IgD-negative memory B cell (primary cell): Measurements from ENCODE around the gene HIRA. TPM values are rescaled to one million over a fixed set of nuclear protein-coding genes. Genes with fewer than 3 reads are reported as not detected.

ENCODE experiments used
- H3K27ac Mint-ChIP-seq, 3 donors: one replicate each; pipeline ENCODE4 v1.8.0; 2020 to 2022; ENCODE audit warnings: mild to moderate bottlenecking in 3 of 3, mixed read lengths in 3 of 3, moderate library complexity in 1 of 3
- H3K27me3 Mint-ChIP-seq: one replicate; pipeline ENCODE4 v1.8.0; 2021; ENCODE audit warnings: mixed read lengths
- H3K36me3 Mint-ChIP-seq: one replicate; pipeline ENCODE4 v1.8.0; 2020; ENCODE audit warnings: mild to moderate bottlenecking, mixed read lengths
- H3K4me1 Mint-ChIP-seq, 3 donors: one replicate each; pipeline ENCODE4 v1.8.0; 2020 to 2022; ENCODE audit warnings: mixed read lengths in 3 of 3, mild to moderate bottlenecking in 1 of 3
- H3K4me3 Mint-ChIP-seq, 4 donors: one replicate each; pipeline ENCODE4 v1.8.0; 2020 to 2022; ENCODE audit warnings: mild to moderate bottlenecking in 4 of 4, mixed read lengths in 4 of 4, moderate library complexity in 3 of 4
- H3K9me3 Mint-ChIP-seq, 3 donors: one replicate each; pipeline ENCODE4 v1.8.0; 2020 to 2021; ENCODE audit warnings: mixed read lengths in 3 of 3, mild to moderate bottlenecking in 1 of 3
- polyA plus RNA-seq: library from polyadenylated mRNA; unstranded; fragments of 300-500 nt; fragmentation: Illumina TruSeq; gene quantifications from one replicate; pipeline ENCODE4 v1.2.3, GENCODE V29; 2021

HIRA gene
- polyA plus RNA-seq, 1 donor from 2014 or later, result 6.3 TPM

- H3K9me3 Mint-ChIP-seq, result no peaks in the 10 kb centered on the region
- H3K4me3 Mint-ChIP-seq, result no peak overlapping the region
- H3K4me1 Mint-ChIP-seq, result no peaks in the 10 kb centered on the region
- peaks cover 10% of the 10 kb centered on the region for H3K36me3 Mint-ChIP-seq
- H3K27me3 Mint-ChIP-seq, result no peaks in the 10 kb centered on the region
- H3K27ac Mint-ChIP-seq, result no peak overlapping the region
Observed at GRCh38 chr22:19396934-19397733, 34.4 kb downstream of the HIRA start.

DNA sequence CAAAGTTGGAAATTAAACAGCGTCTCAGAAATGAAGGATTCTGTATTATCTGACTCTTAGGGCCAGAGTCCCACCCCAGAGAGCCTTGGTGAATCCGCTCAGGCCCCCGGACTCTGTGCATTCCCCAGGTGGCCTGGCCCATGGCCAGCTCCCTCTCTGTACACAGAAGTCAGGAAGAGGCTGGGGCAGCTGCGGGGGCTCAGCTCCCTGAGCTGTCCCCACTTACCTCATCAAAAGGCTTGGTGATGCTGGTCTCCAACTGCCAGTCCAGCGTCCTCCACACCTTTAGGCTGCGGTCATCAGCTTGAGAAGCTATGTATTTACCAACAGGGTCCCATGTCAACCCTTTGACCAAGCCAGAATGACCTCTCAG is 35.0 kb downstream of the HIRA start:
- Mint-ChIP-seq H3K9me3 (no peaks in the 10 kb centered on the region), H3K36me3 (peaks cover 8% of the 10 kb centered on the region), H3K27ac (no peak overlapping the region), H3K4me3 (no peak overlapping the region), H3K4me1 (no peaks in the 10 kb centered on the region), H3K27me3 (no peaks in the 10 kb centered on the region)

DNA sequence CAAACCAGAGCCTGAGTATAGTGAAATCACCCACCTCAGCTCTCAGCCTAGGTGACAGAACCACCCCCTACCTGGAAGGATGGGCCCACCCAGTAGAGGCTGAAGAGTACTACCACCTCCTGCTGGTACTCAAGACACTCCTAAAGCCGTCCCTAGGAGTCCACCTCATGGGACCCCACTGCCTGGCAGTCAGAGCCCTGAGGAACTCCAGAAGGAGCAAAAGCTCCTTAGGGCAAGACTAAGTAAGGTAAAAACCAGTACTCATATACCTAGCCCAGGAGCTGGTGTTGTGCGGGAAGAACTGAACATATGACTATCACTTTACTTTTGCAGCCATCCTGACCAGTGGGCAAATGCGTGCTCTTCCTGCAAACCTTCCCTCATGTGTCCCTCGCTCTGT is 36.3 kb downstream of the HIRA start:
- Mint-ChIP-seq H3K27me3 (no peaks in the 10 kb centered on the region), H3K36me3 (peaks cover 12% of the 10 kb centered on the region), H3K4me1 (no peaks in the 10 kb centered on the region), H3K27ac (no peak overlapping the region), H3K9me3 (no peaks in the 10 kb centered on the region), H3K4me3 (no peak overlapping the region)

DNA sequence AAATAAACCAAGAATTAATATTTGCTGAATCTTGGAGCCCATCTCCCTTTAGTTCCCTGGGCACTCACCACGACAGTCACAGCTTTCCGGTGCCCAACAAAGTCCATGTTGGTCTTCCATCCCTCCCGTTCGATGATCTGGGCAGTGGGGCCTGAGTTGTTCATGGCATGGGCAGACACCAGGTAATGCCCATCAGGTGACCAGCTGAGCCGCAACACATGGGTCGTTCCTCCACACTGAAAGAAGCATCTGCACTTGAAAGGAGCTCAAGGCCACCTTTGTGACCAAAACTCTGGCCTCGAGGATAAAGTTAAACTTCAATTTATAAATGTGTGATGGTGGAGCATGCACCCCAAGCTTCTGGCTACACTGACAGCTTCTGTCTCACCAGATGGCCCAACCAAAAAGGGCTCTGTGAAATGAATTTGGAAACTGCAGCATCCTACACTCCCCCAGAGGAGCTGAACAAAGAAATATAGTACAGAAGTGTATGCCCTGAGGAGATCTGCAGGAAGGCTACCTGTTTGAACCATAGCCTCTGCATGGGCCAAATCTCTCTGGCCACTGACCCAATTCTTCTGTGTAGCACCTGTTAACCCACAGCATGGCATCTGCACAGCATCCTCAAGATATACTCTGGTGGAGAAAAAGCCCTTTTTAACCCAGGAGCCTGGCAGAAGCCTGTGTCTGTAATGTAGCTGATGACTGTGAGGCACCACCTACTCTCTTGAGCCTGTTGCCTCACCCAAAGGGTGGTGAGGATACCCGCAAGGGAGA is 37.1 kb downstream of the HIRA start:
- Mint-ChIP-seq H3K4me3 (no peak overlapping the region), H3K9me3 (no peaks in the 10 kb centered on the region), H3K4me1 (no peaks in the 10 kb centered on the region), H3K27ac (no peak overlapping the region), H3K27me3 (no peaks in the 10 kb centered on the region), H3K36me3 (peaks cover 12% of the 10 kb centered on the region)

DNA sequence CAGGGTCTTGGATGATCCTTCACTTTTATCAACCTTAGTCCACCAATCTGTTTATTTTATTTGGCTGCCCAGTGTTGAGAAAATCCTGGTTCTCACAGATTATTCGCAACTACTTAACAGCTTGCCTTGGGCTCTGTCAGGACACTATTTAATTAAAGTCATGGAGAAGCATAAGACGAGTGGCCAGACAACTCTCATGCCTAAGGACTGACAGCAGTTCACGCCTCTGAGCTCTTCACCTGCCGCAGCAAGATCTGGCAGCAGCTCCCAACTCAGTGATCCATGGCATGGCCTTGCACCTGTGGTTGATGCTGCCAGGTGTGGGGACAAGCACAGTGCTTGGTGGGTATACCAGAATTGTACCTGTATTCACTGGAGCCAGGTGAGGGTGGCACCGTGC is 37.8 kb downstream of the HIRA start:
- H3K4me1 Mint-ChIP-seq, result no peaks in the 10 kb centered on the region
- H3K9me3 Mint-ChIP-seq, result no peaks in the 10 kb centered on the region
- no peaks in the 10 kb centered on the region for H3K27me3 Mint-ChIP-seq
- H3K36me3 Mint-ChIP-seq, result peaks cover 12% of the 10 kb centered on the region
- H3K27ac Mint-ChIP-seq, result peak overlapping the region in 1 of 3 donors; percentile 80
- H3K4me3 Mint-ChIP-seq, result no peak overlapping the region

DNA sequence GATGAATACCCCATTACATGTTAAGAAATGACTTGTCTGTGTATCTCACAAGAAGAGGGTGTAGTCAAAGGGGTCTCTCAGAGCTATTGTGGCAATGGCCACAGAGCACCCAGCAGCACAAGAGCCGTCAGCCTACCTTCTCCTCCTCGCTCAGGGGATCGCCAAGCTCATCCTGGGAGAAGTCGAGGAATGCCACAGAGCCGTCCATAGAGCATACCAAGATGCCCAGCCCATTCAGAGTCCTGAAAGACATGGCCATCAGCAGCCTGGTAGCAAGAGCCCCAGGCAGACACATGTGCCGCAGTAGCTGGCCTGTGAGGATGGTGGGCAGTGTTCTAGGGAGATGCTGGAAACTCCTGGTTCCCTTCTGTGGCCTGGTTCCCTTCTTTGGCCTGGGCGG is 44.0 kb downstream of the HIRA start:
- Mint-ChIP-seq H3K4me3 (no peak overlapping the region), H3K27ac (no peak overlapping the region), H3K4me1 (no peaks in the 10 kb centered on the region), H3K9me3 (no peaks in the 10 kb centered on the region), H3K27me3 (no peaks in the 10 kb centered on the region), H3K36me3 (peaks cover 19% of the 10 kb centered on the region)

DNA sequence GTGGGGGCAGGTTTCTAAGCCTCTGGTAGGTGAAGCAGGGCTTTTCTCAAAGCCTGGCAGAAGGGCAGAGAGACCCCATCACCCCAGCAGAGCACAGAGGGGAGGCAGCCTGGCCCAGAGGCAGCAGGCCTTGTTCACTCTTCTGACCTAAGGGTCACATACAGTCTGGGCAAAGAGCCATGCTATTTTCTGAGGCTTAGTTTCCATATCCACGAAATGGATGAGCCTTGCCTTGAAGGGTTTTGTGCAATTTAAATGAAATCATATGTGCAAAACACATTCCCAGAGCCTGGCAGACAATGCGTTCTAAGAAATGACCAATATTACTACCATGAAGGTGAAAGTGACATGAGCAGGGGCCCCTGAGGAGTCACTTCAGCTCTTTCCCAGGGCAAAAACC is 44.5 kb downstream of the HIRA start:
- no peak overlapping the region for H3K27ac Mint-ChIP-seq
- H3K4me1 Mint-ChIP-seq, result no peaks in the 10 kb centered on the region
- H3K4me3 Mint-ChIP-seq, result no peak overlapping the region
- H3K9me3 Mint-ChIP-seq, result no peaks in the 10 kb centered on the region
- no peaks in the 10 kb centered on the region for H3K27me3 Mint-ChIP-seq
- H3K36me3 Mint-ChIP-seq, result peaks cover 20% of the 10 kb centered on the region

GRCh38 chr22:19386248-19386647 is 45.3 kb downstream of the HIRA start:
- peaks cover 20% of the 10 kb centered on the region for H3K36me3 Mint-ChIP-seq
- H3K9me3 Mint-ChIP-seq, result no peaks in the 10 kb centered on the region
- H3K27ac Mint-ChIP-seq, result no peak overlapping the region
- no peaks in the 10 kb centered on the region for H3K4me1 Mint-ChIP-seq
- no peaks in the 10 kb centered on the region for H3K27me3 Mint-ChIP-seq
- no peak overlapping the region for H3K4me3 Mint-ChIP-seq

DNA sequence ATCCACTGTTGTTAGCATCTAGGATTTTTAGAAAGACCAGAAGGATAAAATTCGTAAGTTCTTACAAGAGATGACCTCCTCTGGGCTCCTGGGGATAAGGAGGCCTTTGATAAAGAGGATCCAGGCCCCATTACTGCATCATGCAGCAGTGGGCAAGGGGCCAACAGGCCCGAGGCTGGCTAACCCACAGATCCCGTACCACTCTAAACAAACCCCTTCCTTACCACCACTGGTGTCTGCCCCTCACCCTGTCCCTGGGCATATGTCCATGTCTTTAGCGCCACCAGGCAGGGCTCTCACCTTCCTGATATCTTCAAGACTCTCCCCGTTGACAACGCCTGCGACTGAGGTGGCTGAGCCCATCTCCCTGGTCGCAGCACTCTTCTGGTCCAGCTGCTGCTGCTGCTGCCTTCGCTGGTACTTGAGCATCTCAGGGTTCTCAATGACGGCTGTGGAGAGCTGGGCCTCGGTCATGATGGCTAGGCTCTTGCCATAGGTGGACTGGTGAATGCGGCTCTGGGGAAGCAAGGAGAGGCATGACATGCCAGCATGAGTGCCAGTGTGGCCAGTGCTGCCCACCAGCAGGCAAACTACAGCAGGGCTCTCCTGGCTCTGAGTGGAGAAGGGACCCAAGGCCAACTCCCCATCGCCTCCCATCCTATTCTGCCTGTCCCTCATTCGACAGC is 46.2 kb downstream of the HIRA start:
- Mint-ChIP-seq H3K4me3 (no peak overlapping the region), H3K9me3 (no peaks in the 10 kb centered on the region), H3K27ac (no peak overlapping the region), H3K27me3 (no peaks in the 10 kb centered on the region), H3K4me1 (no peaks in the 10 kb centered on the region), H3K36me3 (peaks cover 15% of the 10 kb centered on the region)

DNA sequence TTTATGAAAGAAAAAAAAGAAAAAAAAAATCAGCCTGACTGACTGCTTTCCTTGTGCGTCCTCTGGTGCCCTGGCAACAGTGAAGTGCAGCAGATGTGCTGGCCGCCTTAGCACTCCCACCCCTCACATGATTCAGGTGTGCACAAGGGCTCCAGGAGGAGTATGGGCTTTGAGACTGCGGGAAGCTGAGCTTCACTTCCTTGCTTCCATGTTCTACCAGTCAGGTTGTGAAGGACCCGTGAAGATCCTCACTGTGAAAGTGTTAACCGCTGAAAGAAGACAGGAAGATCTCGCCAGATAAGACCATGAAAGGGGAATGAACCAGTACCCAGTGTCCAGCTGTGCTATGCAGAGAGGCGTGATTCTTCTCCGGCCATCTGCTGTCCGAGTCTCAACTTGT is 48.2 kb downstream of the HIRA start:
- peaks cover 17% of the 10 kb centered on the region for H3K36me3 Mint-ChIP-seq
- H3K4me3 Mint-ChIP-seq, result no peak overlapping the region
- no peaks in the 10 kb centered on the region for H3K4me1 Mint-ChIP-seq
- H3K9me3 Mint-ChIP-seq, result no peaks in the 10 kb centered on the region
- H3K27me3 Mint-ChIP-seq, result no peaks in the 10 kb centered on the region
- no peak overlapping the region for H3K27ac Mint-ChIP-seq

DNA sequence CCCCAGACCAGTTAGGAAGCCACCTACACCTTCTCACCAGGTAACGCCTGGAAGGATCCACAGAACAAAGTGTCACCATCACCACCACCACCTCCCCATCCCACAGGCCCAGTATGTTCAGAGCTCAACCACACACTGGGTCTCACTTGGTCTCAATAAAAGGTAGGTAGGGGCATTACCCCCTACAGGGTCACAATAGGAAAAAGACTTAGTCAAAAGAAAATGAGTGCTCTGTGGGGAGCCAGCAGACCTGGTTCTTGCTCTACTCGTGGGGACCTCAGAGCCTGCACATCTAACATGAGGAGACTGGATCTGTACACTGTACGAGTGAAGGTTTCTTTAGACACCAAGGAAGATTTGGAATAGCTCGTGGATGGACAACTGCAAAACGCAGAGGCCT is 49.3 kb downstream of the HIRA start:
- H3K27ac Mint-ChIP-seq, result peak overlapping the region in 1 of 3 donors; percentile 48
- no peak overlapping the region for H3K4me3 Mint-ChIP-seq
- no peaks in the 10 kb centered on the region for H3K4me1 Mint-ChIP-seq
- H3K36me3 Mint-ChIP-seq, result peaks cover 16% of the 10 kb centered on the region
- H3K9me3 Mint-ChIP-seq, result no peaks in the 10 kb centered on the region
- H3K27me3 Mint-ChIP-seq, result no peaks in the 10 kb centered on the region

- H3K9me3 Mint-ChIP-seq, result peaks cover 0 to 2% (median 0%) of the 10 kb centered on the region in 3 donors
- no peaks in the 10 kb centered on the region for H3K27me3 Mint-ChIP-seq
- no peak overlapping the region for H3K27ac Mint-ChIP-seq
- peaks cover 15% of the 10 kb centered on the region for H3K36me3 Mint-ChIP-seq
- H3K4me1 Mint-ChIP-seq, result no peaks in the 10 kb centered on the region
- no peak overlapping the region for H3K4me3 Mint-ChIP-seq
Observed at GRCh38 chr22:19378344-19378674, 53.2 kb downstream of the HIRA start.

DNA sequence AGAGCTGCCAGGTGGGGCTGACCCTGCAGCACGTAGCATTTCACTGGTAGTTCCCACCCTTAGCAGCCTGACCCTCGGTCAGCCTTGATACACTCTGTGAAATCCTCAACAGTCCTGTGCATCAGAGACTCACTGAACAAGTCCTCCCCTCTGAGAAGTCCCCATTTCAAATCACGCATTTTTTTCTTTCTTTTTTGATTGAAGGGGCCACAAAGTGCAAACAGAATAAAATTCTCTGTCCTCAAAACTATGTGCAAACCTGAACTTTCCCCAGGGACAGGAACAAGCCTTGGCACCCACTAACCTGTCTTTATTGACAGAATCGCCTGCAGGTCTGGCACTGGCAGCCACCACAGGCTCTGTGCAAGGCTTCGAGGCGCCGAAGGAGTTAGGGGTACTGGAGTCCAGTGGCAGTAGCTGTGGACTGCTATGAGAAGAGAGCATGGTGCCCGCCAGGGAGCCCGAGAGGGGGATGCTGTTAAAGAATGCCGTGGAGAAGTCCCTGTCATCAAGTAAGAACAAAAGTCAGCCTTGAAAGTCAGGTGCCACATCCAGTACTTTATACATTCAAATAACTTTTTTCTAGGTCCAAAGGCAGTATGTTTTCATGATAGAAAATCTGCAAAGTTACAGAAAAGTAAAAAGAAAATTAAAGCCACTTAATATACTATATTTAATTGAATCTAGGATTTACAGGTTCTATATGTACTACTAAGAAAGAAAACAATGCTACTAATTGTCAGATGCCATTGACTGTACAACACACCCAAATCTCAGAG is 53.8 kb downstream of the HIRA start:
- H3K27ac Mint-ChIP-seq, result peak overlapping the region in 1 of 3 donors; percentile 47
- peaks cover 0 to 2% (median 0%) of the 10 kb centered on the region in 3 donors for H3K9me3 Mint-ChIP-seq
- H3K4me3 Mint-ChIP-seq, result no peak overlapping the region
- no peaks in the 10 kb centered on the region for H3K27me3 Mint-ChIP-seq
- H3K4me1 Mint-ChIP-seq, result no peaks in the 10 kb centered on the region
- peaks cover 14% of the 10 kb centered on the region for H3K36me3 Mint-ChIP-seq

GRCh38 chr22:19376971-19377370 is 54.6 kb downstream of the HIRA start:
- H3K4me1 Mint-ChIP-seq, result no peaks in the 10 kb centered on the region
- H3K9me3 Mint-ChIP-seq, result peaks cover 0 to 2% (median 0%) of the 10 kb centered on the region in 3 donors
- H3K27ac Mint-ChIP-seq, result no peak overlapping the region
- H3K27me3 Mint-ChIP-seq, result no peaks in the 10 kb centered on the region
- no peak overlapping the region for H3K4me3 Mint-ChIP-seq
- peaks cover 14% of the 10 kb centered on the region for H3K36me3 Mint-ChIP-seq

GRCh38 chr22:19376247-19376646 is 55.3 kb downstream of the HIRA start:
- H3K36me3 Mint-ChIP-seq, result peaks cover 17% of the 10 kb centered on the region
- H3K4me1 Mint-ChIP-seq, result no peaks in the 10 kb centered on the region
- H3K27ac Mint-ChIP-seq, result no peak overlapping the region

More at GRCh38 chr22:19376247-19376646, 55.3 kb downstream of the HIRA start:
- H3K9me3 Mint-ChIP-seq, result peaks cover 0 to 2% (median 0%) of the 10 kb centered on the region in 3 donors
- no peak overlapping the region for H3K4me3 Mint-ChIP-seq
- H3K27me3 Mint-ChIP-seq, result no peaks in the 10 kb centered on the region
